ENCODE measurements around the gene CEP112. TPM values are rescaled to one million over a fixed set of nuclear protein-coding genes. Genes with fewer than 3 reads are reported as not detected.
"Not testable (repeated sequence)": the region's sequence is repeated elsewhere in the genome, so short reads cannot be mapped to it uniquely, and the experiment has no call there.

The CEP112 gene
- total and polyA plus RNA-seq, 5 experiments from 2014 or later: 0.27 to 2.0 (median 1.7) TPM; not detected in 2

- Mint-ChIP-seq H3K36me3 (peaks cover 0 to 18% (median 16%) of the 10 kb centered on the region in 3 donors), H3K4me3 (no peak overlapping the region), H3K9me3 (peaks cover 3 to 24% (median 14%) of the 10 kb centered on the region in 9 donors), H3K4me1 (no peaks in the 10 kb centered on the region), H3K27ac (no peak overlapping the region), H3K27me3 (no peaks in the 10 kb centered on the region)
- ATAC-seq (no peak), DNase-seq (no peak)
- POLR2A ChIA-PET: no interaction called here
These were observed 106.7 kb downstream of the CEP112 start for GRCh38 chr17:66085221-66085620.

- DNase-seq, H3K27ac Mint-ChIP-seq, POLR2A ChIA-PET, H3K36me3 Mint-ChIP-seq, ATAC-seq, H3K4me3 Mint-ChIP-seq, H3K27me3 Mint-ChIP-seq: not testable (repeated sequence)
- Mint-ChIP-seq H3K4me1 (peaks cover 4 to 14% (median 10%) of the 10 kb centered on the region in 4 donors), H3K9me3 (peaks cover 0 to 15% (median 7%) of the 10 kb centered on the region in 9 donors)
These were observed 111.3 kb downstream of the CEP112 start for GRCh38 chr17:66080670-66081069.

DNA sequence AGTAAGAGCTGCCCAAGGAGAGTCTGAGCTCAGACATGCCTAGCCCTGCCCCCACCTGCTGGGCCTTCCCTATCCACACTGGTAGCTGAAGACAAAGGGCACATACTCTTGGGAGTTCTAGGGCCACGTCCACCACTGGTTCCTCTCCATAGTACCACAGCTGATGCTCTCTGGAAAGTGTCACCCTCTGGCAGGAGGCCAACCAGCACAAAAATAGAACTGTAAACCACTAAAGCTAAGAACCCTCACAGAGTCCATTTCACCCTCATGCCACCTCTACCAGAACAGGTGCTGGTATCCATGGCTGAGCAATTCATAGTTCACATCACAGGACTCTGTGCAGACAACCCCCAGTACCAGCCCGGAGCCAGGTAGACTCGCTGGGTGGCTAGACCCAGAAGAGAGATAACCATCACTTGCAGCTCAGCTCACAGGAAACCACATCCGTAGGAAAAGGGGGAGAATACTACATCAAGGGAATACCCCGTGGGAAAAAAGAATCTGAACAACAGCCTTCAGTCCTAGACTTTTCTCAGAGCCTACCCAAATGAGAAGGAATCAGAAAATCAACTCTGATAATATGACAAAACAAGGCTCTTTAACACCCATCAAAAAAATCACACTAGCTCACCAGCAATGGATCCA lies 115.3 kb downstream of the CEP112 start:
- H3K9me3 Mint-ChIP-seq: peaks cover 0 to 20% (median 5%) of the 10 kb centered on the region in 9 donors
- no peak for ATAC-seq
- peaks cover 0 to 3% (median 0%) of the 10 kb centered on the region in 5 donors for H3K27me3 Mint-ChIP-seq
- POLR2A ChIA-PET: no interaction called here
- peak overlapping the region in 1 of 10 donors; percentile 48 for H3K4me3 Mint-ChIP-seq
- no peak for DNase-seq
- H3K27ac Mint-ChIP-seq: no peak overlapping the region
- peaks cover 0 to 13% (median 10%) of the 10 kb centered on the region in 3 donors for H3K36me3 Mint-ChIP-seq
- H3K4me1 Mint-ChIP-seq: peaks cover 4 to 14% (median 10%) of the 10 kb centered on the region in 4 donors

DNA sequence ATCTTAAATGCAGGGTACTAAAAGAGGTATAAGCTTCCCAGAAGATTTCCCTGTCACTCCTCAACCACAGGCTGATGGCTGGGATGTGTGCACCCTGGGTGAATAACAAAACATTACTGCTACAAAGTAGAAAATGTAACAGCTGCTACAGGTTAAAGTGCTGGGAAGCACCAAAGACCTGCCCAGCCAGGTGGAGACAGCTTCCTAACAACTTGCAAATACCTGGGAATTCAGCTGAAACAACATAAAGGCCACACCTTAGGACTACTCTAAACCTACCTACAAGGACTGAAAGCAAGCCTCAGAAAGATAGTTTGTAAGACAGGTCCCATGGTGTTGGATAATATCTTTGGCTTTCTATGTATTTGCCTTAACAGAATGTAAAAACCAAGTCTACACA lies 118.5 kb downstream of the CEP112 start:
- peaks cover 4 to 14% (median 10%) of the 10 kb centered on the region in 4 donors for H3K4me1 Mint-ChIP-seq
- ATAC-seq (no peak), DNase-seq (no peak)
- H3K4me3 Mint-ChIP-seq: no peak overlapping the region
- H3K27ac Mint-ChIP-seq: no peak overlapping the region
- peaks cover 0 to 3% (median 0%) of the 10 kb centered on the region in 5 donors for H3K27me3 Mint-ChIP-seq
- peaks cover 0 to 20% (median 0%) of the 10 kb centered on the region in 9 donors for H3K9me3 Mint-ChIP-seq
- POLR2A ChIA-PET: no interaction called here
- peaks cover 0 to 10% (median 10%) of the 10 kb centered on the region in 3 donors for H3K36me3 Mint-ChIP-seq

GRCh38 chr17:66063686-66064085 lies 128.2 kb downstream of the CEP112 start:
- Mint-ChIP-seq H3K36me3 (peaks cover 0 to 9% (median 0%) of the 10 kb centered on the region in 3 donors), H3K9me3 (peaks cover 0 to 5% (median 0%) of the 10 kb centered on the region in 9 donors), H3K27ac (no peak overlapping the region), H3K27me3 (peaks cover 0 to 4% (median 0%) of the 10 kb centered on the region in 5 donors), H3K4me1 (no peaks in the 10 kb centered on the region), H3K4me3 (no peak overlapping the region)
- ATAC-seq (no peak), DNase-seq (no peak)
- POLR2A ChIA-PET: no interaction called here

DNA sequence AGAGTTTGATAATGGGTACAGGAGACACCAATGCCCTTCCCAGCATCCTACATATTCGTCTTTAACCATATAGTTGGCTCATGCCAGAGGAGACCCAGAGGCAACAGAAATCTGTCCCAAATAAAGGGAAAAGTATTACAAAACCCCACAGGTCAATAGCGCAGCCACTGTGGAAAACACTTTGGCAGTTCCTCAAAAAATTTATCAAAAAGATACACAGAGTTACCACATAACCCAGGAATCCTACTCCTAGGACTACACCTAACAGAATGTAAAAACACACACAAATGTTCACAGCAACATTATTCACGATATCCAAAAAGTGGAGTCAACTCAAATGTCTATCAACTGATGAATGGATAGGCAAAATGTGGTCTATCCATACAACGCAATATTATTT lies 135.8 kb downstream of the CEP112 start:
- H3K27ac Mint-ChIP-seq: no peak overlapping the region
- POLR2A ChIA-PET: no interaction called here
- no peak overlapping the region for H3K4me3 Mint-ChIP-seq
- H3K27me3 Mint-ChIP-seq: peaks cover 0 to 3% (median 0%) of the 10 kb centered on the region in 5 donors
- ATAC-seq (no peak), DNase-seq (no peak)
- H3K36me3 Mint-ChIP-seq: peaks cover 0 to 13% (median 4%) of the 10 kb centered on the region in 3 donors
- H3K9me3 Mint-ChIP-seq: peaks cover 0 to 8% (median under 1%) of the 10 kb centered on the region in 9 donors
- H3K4me1 Mint-ChIP-seq: peaks cover 0 to 1% (median 0%) of the 10 kb centered on the region in 4 donors

GRCh38 chr17:66054242-66054641 lies 137.7 kb downstream of the CEP112 start:
- ATAC-seq (no peak), DNase-seq (no peak)
- H3K9me3 Mint-ChIP-seq: peaks cover 7 to 22% (median 16%) of the 10 kb centered on the region in 9 donors
- H3K27ac Mint-ChIP-seq: no peak overlapping the region
- H3K27me3 Mint-ChIP-seq: peaks cover 0 to 6% (median 0%) of the 10 kb centered on the region in 5 donors
- POLR2A ChIA-PET: interaction anchor here (0.6 kb wide), 1 partner anchor 703 kb away, joined by 4 read pairs; no protein-coding TSS in a partner anchor
- H3K36me3 Mint-ChIP-seq: peaks cover 0 to 21% (median 17%) of the 10 kb centered on the region in 3 donors
- no peak overlapping the region for H3K4me3 Mint-ChIP-seq
- H3K4me1 Mint-ChIP-seq: peaks cover 0 to 1% (median 0%) of the 10 kb centered on the region in 4 donors

- ATAC-seq (no peak), DNase-seq (no peak)
- no peaks in the 10 kb centered on the region for H3K27me3 Mint-ChIP-seq
- H3K9me3 Mint-ChIP-seq: peaks cover 0 to 2% (median 0%) of the 10 kb centered on the region in 9 donors
- no peaks in the 10 kb centered on the region for H3K4me1 Mint-ChIP-seq
- POLR2A ChIA-PET: no interaction called here
- peaks cover 0 to 3% (median 2%) of the 10 kb centered on the region in 3 donors for H3K36me3 Mint-ChIP-seq
- no peak overlapping the region for H3K4me3 Mint-ChIP-seq
- no peak overlapping the region for H3K27ac Mint-ChIP-seq
These were observed 147.8 kb downstream of the CEP112 start for GRCh38 chr17:66044083-66044482.

DNA sequence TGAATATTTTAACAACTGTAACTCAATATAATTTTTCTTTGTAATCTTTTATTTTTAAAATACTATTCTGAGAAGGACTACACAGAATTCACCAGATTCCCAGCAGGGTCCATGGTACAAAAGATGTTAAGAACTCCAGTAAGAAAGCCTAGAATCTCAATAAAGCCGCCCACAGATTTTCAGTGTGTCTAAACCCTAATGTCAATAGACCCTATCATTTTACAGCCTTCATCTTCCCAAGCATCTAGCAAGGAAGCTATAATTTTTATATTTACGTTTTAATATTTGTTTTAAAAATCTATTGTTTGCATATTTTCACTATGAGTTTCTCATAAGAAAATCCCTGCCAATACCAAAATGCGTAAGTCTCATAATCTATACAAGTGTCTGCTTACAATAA lies 148.5 kb downstream of the CEP112 start:
- Mint-ChIP-seq H3K27me3 (peaks cover 0 to 1% (median 0%) of the 10 kb centered on the region in 5 donors), H3K27ac (no peak overlapping the region), H3K9me3 (no peaks in the 10 kb centered on the region), H3K36me3 (no peaks in the 10 kb centered on the region), H3K4me3 (no peak overlapping the region), H3K4me1 (no peaks in the 10 kb centered on the region)
- POLR2A ChIA-PET: no interaction called here
- ATAC-seq (no peak), DNase-seq (no peak)

DNA sequence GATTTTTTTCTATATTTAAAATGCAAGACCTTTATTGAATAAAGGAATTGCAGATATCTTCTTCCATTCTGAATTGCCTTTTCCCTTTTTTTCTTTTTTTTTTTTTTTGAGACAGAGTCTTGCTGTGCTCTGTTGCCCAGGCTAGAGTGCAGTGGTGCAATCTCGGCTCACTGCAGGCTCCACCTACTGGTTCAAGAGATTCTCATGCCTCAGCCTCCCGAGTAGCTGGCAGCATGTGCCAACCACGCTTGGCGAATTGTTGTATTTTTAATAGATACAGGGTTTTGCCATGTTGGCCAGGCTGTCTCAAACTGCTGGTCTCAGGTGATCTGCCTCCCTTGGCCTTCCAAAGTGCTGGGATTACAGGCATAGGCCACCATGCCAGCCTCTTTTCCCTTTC lies 151.5 kb downstream of the CEP112 start:
- H3K4me3 Mint-ChIP-seq: no peak overlapping the region

GRCh38 chr17:66038125-66038524 lies 153.8 kb downstream of the CEP112 start:
- no peak overlapping the region for H3K4me3 Mint-ChIP-seq
- H3K36me3 Mint-ChIP-seq: peaks cover 0 to 2% (median 0%) of the 10 kb centered on the region in 3 donors
- DNase-seq (no peak), ATAC-seq (no peak)
- no peaks in the 10 kb centered on the region for H3K9me3 Mint-ChIP-seq
- POLR2A ChIA-PET: no interaction called here
- peaks cover 0 to 4% (median 0%) of the 10 kb centered on the region in 5 donors for H3K27me3 Mint-ChIP-seq
- H3K4me1 Mint-ChIP-seq: no peaks in the 10 kb centered on the region
- H3K27ac Mint-ChIP-seq: no peak overlapping the region

More for the DNA sequence above, 151.5 kb downstream of the CEP112 start:
- Mint-ChIP-seq H3K27ac (no peak overlapping the region), H3K27me3 (peaks cover 0 to 2% (median 0%) of the 10 kb centered on the region in 5 donors), H3K4me1 (no peaks in the 10 kb centered on the region), H3K9me3 (no peaks in the 10 kb centered on the region), H3K36me3 (peaks cover 0 to 2% (median 0%) of the 10 kb centered on the region in 3 donors)
- DNase-seq: no peak
- no peak for ATAC-seq
- POLR2A ChIA-PET: no interaction called here

GRCh38 chr17:66037221-66037620 lies 154.7 kb downstream of the CEP112 start:
- POLR2A ChIA-PET: no interaction called here
- Mint-ChIP-seq H3K4me1 (no peaks in the 10 kb centered on the region), H3K9me3 (no peaks in the 10 kb centered on the region), H3K27me3 (peaks cover 0 to 4% (median 0%) of the 10 kb centered on the region in 5 donors), H3K4me3 (no peak overlapping the region), H3K27ac (no peak overlapping the region), H3K36me3 (peaks cover 0 to 2% (median 0%) of the 10 kb centered on the region in 3 donors)
- DNase-seq (no peak), ATAC-seq (no peak)

DNA sequence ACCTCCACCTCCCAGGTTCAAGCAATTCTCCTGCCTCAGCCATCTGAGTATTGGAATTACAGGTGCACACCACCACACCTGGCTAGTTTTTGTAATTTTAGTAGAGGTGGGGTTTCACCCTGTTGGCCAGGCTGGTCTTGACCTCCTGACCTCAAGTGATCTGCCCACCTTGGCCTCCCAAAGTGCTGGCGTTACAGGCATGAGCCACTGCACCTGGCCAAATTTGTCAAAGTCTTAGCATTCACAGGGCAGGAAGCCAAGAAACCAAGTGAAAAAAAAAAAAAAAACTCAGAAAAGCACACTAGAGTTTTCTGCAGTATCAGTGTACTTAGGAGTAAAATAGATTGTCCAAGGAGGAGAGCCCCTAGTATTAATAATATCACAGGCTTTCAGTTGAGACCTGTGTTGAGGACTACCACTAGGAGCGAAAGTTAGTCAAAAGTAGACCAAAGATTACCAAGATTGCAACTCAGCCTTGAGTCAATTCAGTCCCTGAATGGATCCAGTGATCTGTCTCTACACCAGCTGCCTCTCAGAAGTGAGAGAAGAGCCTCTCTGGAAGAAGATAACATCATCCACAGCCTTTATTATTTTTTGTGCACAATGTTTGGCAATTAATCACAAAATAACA lies 159.7 kb downstream of the CEP112 start:
- Mint-ChIP-seq H3K36me3 (peaks cover 0 to 2% (median 0%) of the 10 kb centered on the region in 3 donors), H3K4me1 (no peaks in the 10 kb centered on the region), H3K4me3 (no peak overlapping the region), H3K27ac (no peak overlapping the region), H3K9me3 (no peaks in the 10 kb centered on the region), H3K27me3 (peaks cover 0 to 3% (median 0%) of the 10 kb centered on the region in 5 donors)
- ATAC-seq (no peak), DNase-seq (no peak)
- POLR2A ChIA-PET: no interaction called here
